HCT116 (cell line): Measurements from ENCODE around the gene OTULIN. TPM values are rescaled to one million over a fixed set of nuclear protein-coding genes. Genes with fewer than 3 reads are reported as not detected.

ENCODE experiments used
- ATAC-seq: fragments of 200-7000 bp; cut with Tn5 transposase; 2 replicates; pipeline ENCODE4 v1.9.1; 2020; ENCODE audit warnings: mild to moderate bottlenecking, moderate library complexity
- BruUV-seq: library from RNA; stranded (reverse); fragments of 400-500 nt; replicated peaks from 2 replicates; lab custom pipeline; 2021; lab: Mats Ljungman, UMichigan
- CTCF ChIA-PET: fragments of 300-600 bp; sonication (Branson Sonifier 250); formaldehyde crosslinking; loops from one replicate; lab custom pipeline; 2021; ENCODE audit warnings: antibody characterized with exemption; lab: Charles Lee
- POLR2A ChIA-PET: fragments of 300-600, 350-600 bp; sonication (Branson Sonifier 250); formaldehyde crosslinking; loops from one replicate; lab custom pipeline; 2021; ENCODE audit warnings: antibody characterized with exemption; lab: Charles Lee
- RAD21 ChIA-PET, 2 experiments: fragments of 300-600 bp; sonication (Branson Sonifier 250); formaldehyde crosslinking; loops; one replicate each; lab custom pipeline; 2023; ENCODE audit warnings: low total read pairs in 2 of 2; ENCODE audit not compliant: uncharacterized antibody in 2 of 2, unreplicated experiment in 2 of 2, low non-redundant PET in 1 of 2; lab: Charles Lee
- DNase-seq: peaks from one replicate; pipeline ENCODE4 v3.0.0-alpha.2; 2010; ENCODE audit warnings: low read depth, low spot score
- H2AFZ ChIP-seq: fragments of 200-600 bp; shearing (Covaris generic), sonication (generic); 2 replicates; pipeline ENCODE4 v1.6.1; 2017; ENCODE audit warnings: low read depth, mixed run types, mixed read lengths, antibody characterized with exemption, low read length; ENCODE audit not compliant: poor library complexity, severe bottlenecking
- H3K27ac ChIP-seq: 2 replicates; pipeline ENCODE4 v1.5.1; 2012; ENCODE audit warnings: low read depth, low read length
- H3K27me3 ChIP-seq: fragments of 200-600 bp; sonication (generic); 2 replicates; pipeline ENCODE4 v1.6.1; 2016; ENCODE audit warnings: mixed run types, low read length, mixed read lengths; ENCODE audit not compliant: insufficient read depth
- H3K36me3 ChIP-seq, 2 experiments: fragments of 200-500 bp in 1 of 2; fragments of 200-600 bp in 1 of 2; sonication (Bioruptor generic) in 1 of 2; sonication (generic) in 1 of 2; 2 replicates each; pipeline versions ENCODE4 v1.5.1 to v1.6.1; 2014 to 2016; ENCODE audit warnings: low read length in 2 of 2, inconsistent platforms in 1 of 2, mixed read lengths in 1 of 2, mixed run types in 1 of 2; ENCODE audit not compliant: insufficient read depth in 2 of 2, control insufficient read depth in 1 of 2
- H3K4me1 ChIP-seq, 2 experiments: fragments of 200-600 bp in 1 of 2; sonication (generic) in 1 of 2; 2 replicates each; pipeline versions ENCODE4 v1.5.1 to v1.6.1; 2012 to 2017; ENCODE audit warnings: low read length in 2 of 2, inconsistent platforms in 1 of 2, mild to moderate bottlenecking in 1 of 2, mixed read lengths in 1 of 2, mixed run types in 1 of 2, moderate library complexity in 1 of 2; ENCODE audit not compliant: insufficient read depth in 2 of 2, control insufficient read depth in 1 of 2
- H3K4me2 ChIP-seq: fragments of 200-600 bp; sonication (generic); 2 replicates; pipeline ENCODE4 v1.6.1; 2017; ENCODE audit warnings: mixed run types, low read length, mixed read lengths
- H3K4me3 ChIP-seq, 2 experiments: fragments of 200-600 bp in 1 of 2; sonication (generic) in 1 of 2; replicated peaks in 1 of 2; 2 replicates each; pipeline ENCODE4 v1.5.1; 2011 to 2016; ENCODE audit warnings: low read length in 2 of 2, control low read depth in 1 of 2, low read depth in 1 of 2, mild to moderate bottlenecking in 1 of 2, mixed read lengths in 1 of 2, mixed run types in 1 of 2
- H3K79me2 ChIP-seq: fragments of 200-600 bp; sonication (generic); 2 replicates; pipeline ENCODE4 v1.6.1; 2017; ENCODE audit warnings: mild to moderate bottlenecking, mixed run types, low read length, moderate library complexity, mixed read lengths; ENCODE audit not compliant: insufficient read depth
- H3K9ac ChIP-seq: fragments of 200-600 bp; sonication (generic); 2 replicates; pipeline ENCODE4 v1.6.1; 2016; ENCODE audit warnings: low read length, mixed read lengths
- H3K9me2 ChIP-seq: fragments of 200-600 bp; sonication (generic), shearing (Covaris generic); 2 replicates; pipeline ENCODE4 v1.6.1; 2017; ENCODE audit warnings: mixed run types, mild to moderate bottlenecking, moderate library complexity; ENCODE audit not compliant: insufficient read depth
- H3K9me3 ChIP-seq, 2 experiments: fragments of 200-500 bp in 1 of 2; fragments of 200-600 bp in 1 of 2; sonication (Bioruptor generic) in 1 of 2; sonication (generic) in 1 of 2; 2 replicates each; pipeline ENCODE4 v1.6.1; 2014 to 2017; ENCODE audit warnings: low read length in 2 of 2, mixed read lengths in 2 of 2, inconsistent platforms in 1 of 2, low read depth in 1 of 2, mild to moderate bottlenecking in 1 of 2, mixed run types in 1 of 2, moderate library complexity in 1 of 2; ENCODE audit not compliant: control insufficient read depth in 1 of 2, insufficient read depth in 1 of 2
- H4K20me1 ChIP-seq: fragments of 200-600 bp; sonication (generic), shearing (Covaris generic); 2 replicates; pipeline ENCODE4 v1.6.1; 2017; ENCODE audit warnings: mixed run types, mild to moderate bottlenecking, moderate library complexity; ENCODE audit not compliant: insufficient read depth
- CBX3 ChIP-seq: IDR thresholded peaks from 2 replicates; pipeline ENCODE4 v1.6.1; 2012; ENCODE audit warnings: low read depth
- CEBPB ChIP-seq: IDR thresholded peaks from 2 replicates; pipeline ENCODE4 v1.6.1; 2012; ENCODE audit warnings: low read depth
- EGR1 ChIP-seq: IDR thresholded peaks from 2 replicates; pipeline ENCODE4 v1.6.1; 2012; ENCODE audit warnings: low read depth
- ELF1 ChIP-seq: IDR thresholded peaks from 2 replicates; pipeline ENCODE4 v1.6.1; 2012; ENCODE audit warnings: low read depth, borderline replicate concordance
- FOSL1 ChIP-seq: IDR thresholded peaks from 2 replicates; pipeline ENCODE4 v1.6.1; 2012; ENCODE audit warnings: low read depth
- JUND ChIP-seq: IDR thresholded peaks from 2 replicates; pipeline ENCODE4 v1.6.1; 2012
- POLR2AphosphoS5 ChIP-seq: IDR thresholded peaks from 2 replicates; pipeline ENCODE4 v1.6.1; 2011; ENCODE audit warnings: mild to moderate bottlenecking, low read depth, low read length, moderate library complexity
- RAD21 ChIP-seq: IDR thresholded peaks from 2 replicates; pipeline ENCODE4 v1.6.1; 2012; ENCODE audit warnings: low read depth, mild to moderate bottlenecking
- SIN3A ChIP-seq: IDR thresholded peaks from 2 replicates; pipeline ENCODE4 v1.6.1; 2012; ENCODE audit warnings: low read depth
- SRF ChIP-seq: IDR thresholded peaks from 2 replicates; pipeline ENCODE4 v1.6.1; 2012; ENCODE audit warnings: low read depth
- TCF7L2 ChIP-seq: IDR thresholded peaks from 2 replicates; pipeline ENCODE4 v1.7.0; 2011; ENCODE audit warnings: borderline replicate concordance, inconsistent platforms; ENCODE audit not compliant: insufficient read depth, insufficient read length; ENCODE audit errors: extremely low read depth
- ZFX ChIP-seq: fragments of 450-650 bp; IDR thresholded peaks from 2 replicates; pipeline ENCODE4 v1.6.1; 2017
- intact Hi-C: fragments of 100-400 bp; cut with micrococcal nuclease; formaldehyde crosslinking; loops from 2 replicates; pipeline ENCODE4 v1.10.0; 2022
- total RNA-seq: library from RNA; stranded (reverse); gene quantifications from one replicate; pipeline ENCODE4 v1.2.1, GENCODE V29; 2021; ENCODE audit not compliant: unreplicated experiment
- TF ChIP-seq, protein P1 (sequence below): IDR thresholded peaks from 2 replicates; pipeline ENCODE4 v1.6.1; 2012; ENCODE audit warnings: low read depth
- TF ChIP-seq, protein P2 (sequence below), 3 experiments: fragments of 200-600 bp in 1 of 3; sonication (generic) in 1 of 3; IDR thresholded peaks in 2 of 3; conservative IDR thresholded peaks in 1 of 3; 2 replicates each; pipeline ENCODE4 v1.5.1; 2012 to 2017; ENCODE audit warnings: low read depth in 2 of 3, low read length in 2 of 3, antibody characterized with exemption in 1 of 3, borderline replicate concordance in 1 of 3, control low read depth in 1 of 3, mild to moderate bottlenecking in 1 of 3, mixed read lengths in 1 of 3, mixed run types in 1 of 3, moderate library complexity in 1 of 3; ENCODE audit not compliant: insufficient read depth in 1 of 3

Gene OTULIN
- total RNA-seq, 1 experiment from 2014 or later: 25.7 TPM

DNA sequence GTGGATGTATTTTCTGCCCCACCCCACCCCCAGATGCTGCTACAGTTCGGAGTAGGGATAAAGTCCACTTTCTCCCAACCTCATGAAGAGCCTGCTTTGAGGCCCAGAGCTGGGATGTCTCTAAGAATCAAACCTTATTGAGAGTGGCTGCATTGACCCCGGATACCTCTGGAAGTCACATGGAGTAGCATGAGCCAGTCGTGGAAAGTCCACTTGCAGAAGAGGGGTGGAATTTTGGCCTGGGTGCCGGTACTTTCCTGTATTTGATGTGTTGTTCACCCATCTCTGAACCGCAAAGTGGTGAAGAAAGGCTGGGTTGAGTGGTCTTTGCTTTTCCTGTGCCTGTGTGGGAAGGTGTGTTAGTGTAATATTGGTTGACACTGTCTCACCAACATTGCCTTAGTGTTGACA lies 3.7 kb downstream of the OTULIN start:
- DNase-seq (no peak), ATAC-seq (no peak)
- intact Hi-C loops: no loop called here
- no peaks in the 10 kb centered on the region; a peak in 1 of 4 replicates for H3K36me3 ChIP-seq
- no peaks in the 10 kb centered on the region for H3K9me3 ChIP-seq
- no peak overlapping the region for H3K9ac ChIP-seq
- H4K20me1 ChIP-seq: no peaks in the 10 kb centered on the region
- H3K27me3 ChIP-seq: no peaks in the 10 kb centered on the region
- H3K9me2 ChIP-seq: no peaks in the 10 kb centered on the region
- H3K79me2 ChIP-seq: peaks cover 84% of the 10 kb centered on the region
- POLR2A ChIA-PET: no interaction called here
- BruUV-seq: no TSS peak
- CTCF ChIA-PET: no interaction called here
- H3K4me3 ChIP-seq: no peak overlapping the region
- H3K4me2 ChIP-seq: no peak overlapping the region
- RAD21 ChIA-PET: no interaction called here
- H3K4me1 ChIP-seq: peaks cover 12 to 23% of the 10 kb centered on the region in 2 experiments; a peak in 3 of 4 replicates
- no peak overlapping the region for H2AFZ ChIP-seq
- TF ChIP-seq CBX3: no peak
- TF ChIP-seq CEBPB: no peak
- TF ChIP-seq EGR1: no peak
- TF ChIP-seq, protein P1, sequence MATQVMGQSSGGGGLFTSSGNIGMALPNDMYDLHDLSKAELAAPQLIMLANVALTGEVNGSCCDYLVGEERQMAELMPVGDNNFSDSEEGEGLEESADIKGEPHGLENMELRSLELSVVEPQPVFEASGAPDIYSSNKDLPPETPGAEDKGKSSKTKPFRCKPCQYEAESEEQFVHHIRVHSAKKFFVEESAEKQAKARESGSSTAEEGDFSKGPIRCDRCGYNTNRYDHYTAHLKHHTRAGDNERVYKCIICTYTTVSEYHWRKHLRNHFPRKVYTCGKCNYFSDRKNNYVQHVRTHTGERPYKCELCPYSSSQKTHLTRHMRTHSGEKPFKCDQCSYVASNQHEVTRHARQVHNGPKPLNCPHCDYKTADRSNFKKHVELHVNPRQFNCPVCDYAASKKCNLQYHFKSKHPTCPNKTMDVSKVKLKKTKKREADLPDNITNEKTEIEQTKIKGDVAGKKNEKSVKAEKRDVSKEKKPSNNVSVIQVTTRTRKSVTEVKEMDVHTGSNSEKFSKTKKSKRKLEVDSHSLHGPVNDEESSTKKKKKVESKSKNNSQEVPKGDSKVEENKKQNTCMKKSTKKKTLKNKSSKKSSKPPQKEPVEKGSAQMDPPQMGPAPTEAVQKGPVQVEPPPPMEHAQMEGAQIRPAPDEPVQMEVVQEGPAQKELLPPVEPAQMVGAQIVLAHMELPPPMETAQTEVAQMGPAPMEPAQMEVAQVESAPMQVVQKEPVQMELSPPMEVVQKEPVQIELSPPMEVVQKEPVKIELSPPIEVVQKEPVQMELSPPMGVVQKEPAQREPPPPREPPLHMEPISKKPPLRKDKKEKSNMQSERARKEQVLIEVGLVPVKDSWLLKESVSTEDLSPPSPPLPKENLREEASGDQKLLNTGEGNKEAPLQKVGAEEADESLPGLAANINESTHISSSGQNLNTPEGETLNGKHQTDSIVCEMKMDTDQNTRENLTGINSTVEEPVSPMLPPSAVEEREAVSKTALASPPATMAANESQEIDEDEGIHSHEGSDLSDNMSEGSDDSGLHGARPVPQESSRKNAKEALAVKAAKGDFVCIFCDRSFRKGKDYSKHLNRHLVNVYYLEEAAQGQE: no peak
- TF ChIP-seq, protein P2, sequence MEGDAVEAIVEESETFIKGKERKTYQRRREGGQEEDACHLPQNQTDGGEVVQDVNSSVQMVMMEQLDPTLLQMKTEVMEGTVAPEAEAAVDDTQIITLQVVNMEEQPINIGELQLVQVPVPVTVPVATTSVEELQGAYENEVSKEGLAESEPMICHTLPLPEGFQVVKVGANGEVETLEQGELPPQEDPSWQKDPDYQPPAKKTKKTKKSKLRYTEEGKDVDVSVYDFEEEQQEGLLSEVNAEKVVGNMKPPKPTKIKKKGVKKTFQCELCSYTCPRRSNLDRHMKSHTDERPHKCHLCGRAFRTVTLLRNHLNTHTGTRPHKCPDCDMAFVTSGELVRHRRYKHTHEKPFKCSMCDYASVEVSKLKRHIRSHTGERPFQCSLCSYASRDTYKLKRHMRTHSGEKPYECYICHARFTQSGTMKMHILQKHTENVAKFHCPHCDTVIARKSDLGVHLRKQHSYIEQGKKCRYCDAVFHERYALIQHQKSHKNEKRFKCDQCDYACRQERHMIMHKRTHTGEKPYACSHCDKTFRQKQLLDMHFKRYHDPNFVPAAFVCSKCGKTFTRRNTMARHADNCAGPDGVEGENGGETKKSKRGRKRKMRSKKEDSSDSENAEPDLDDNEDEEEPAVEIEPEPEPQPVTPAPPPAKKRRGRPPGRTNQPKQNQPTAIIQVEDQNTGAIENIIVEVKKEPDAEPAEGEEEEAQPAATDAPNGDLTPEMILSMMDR (IDR thresholded peaks at IDR 0.05 in 2 of 3, conservative IDR thresholded peaks at IDR 0.05 in 1 of 3; ENCODE audit: borderline replicate concordance in 1 of 3, insufficient read depth in 1 of 3, low read depth in 2 of 3, low read length in 2 of 3): no peak
- TF ChIP-seq POLR2AphosphoS5: no peak
- TF ChIP-seq SRF: no peak
- TF ChIP-seq FOSL1: no peak
- no peak for TF ChIP-seq JUND
- no peak for TF ChIP-seq ELF1
- TF ChIP-seq TCF7L2: no peak
- no peak for TF ChIP-seq RAD21
- no peak for TF ChIP-seq SIN3A
- no peak for TF ChIP-seq ZFX
- no peak overlapping the region for H3K27ac ChIP-seq
